GM12878 (cell line): Measurements from ENCODE around the gene TRIM56. TPM values are rescaled to one million over a fixed set of nuclear protein-coding genes. Genes with fewer than 3 reads are reported as not detected.

ENCODE experiments used
- ATAC-seq: fragments of 200-7000 bp; cut with Tn5 transposase; 3 replicates; pipeline ENCODE4 v1.9.1; 2020; ENCODE audit warnings: mild to moderate bottlenecking, moderate library complexity
- BruUV-seq: library from RNA; stranded (reverse); fragments of 400-500 nt; replicated peaks from 2 replicates; lab custom pipeline; 2021; lab: Mats Ljungman, UMichigan
- CTCF ChIA-PET: fragments of 300-600 bp; sonication (Branson Sonifier 250); formaldehyde crosslinking; extraction: SDS; loops from one replicate; lab custom pipeline; 2021; ENCODE audit warnings: inconsistent platforms; lab: Yijun Ruan, JAX
- POLR2A ChIA-PET: fragments of 350-600 bp; formaldehyde crosslinking; extraction: SDS; loops from one replicate; lab custom pipeline; 2021; ENCODE audit warnings: inconsistent platforms; lab: Charles Lee
- RAD21 ChIA-PET: fragments of 300-600 bp; sonication (Branson Sonifier 250); formaldehyde crosslinking; loops from one replicate; lab custom pipeline; 2023; ENCODE audit warnings: antibody characterized with exemption; ENCODE audit not compliant: unreplicated experiment; lab: Charles Lee
- SMC1A ChIA-PET: fragments of 300-600 bp; sonication (Branson Sonifier 250); formaldehyde crosslinking; loops from one replicate; lab custom pipeline; 2023; ENCODE audit not compliant: unreplicated experiment, uncharacterized antibody; lab: Charles Lee
- DNase-seq: peaks from one replicate; pipeline ENCODE4 v3.0.0-alpha.2; 2011; ENCODE audit warnings: low read depth, low spot score
- FAIRE-seq: peaks from 3 replicates; lab custom pipeline; 2011; peaks lifted over from hg19 to GRCh38; lab: Jason Lieb, UNC
- H2AFZ ChIP-seq: 2 replicates; pipeline ENCODE4 v1.6.0; 2011; ENCODE audit warnings: low read depth, low read length, control low read depth; ENCODE audit not compliant: control insufficient read depth
- H3K27ac ChIP-seq: 2 replicates; pipeline ENCODE4 v1.5.1; 2011; ENCODE audit warnings: control low read depth; ENCODE audit not compliant: control insufficient read depth, insufficient read depth
- H3K27me3 ChIP-seq, 2 experiments: replicated peaks in 1 of 2; 2 replicates each; pipeline versions ENCODE4 v1.6.0 to v1.6.1; 2011; ENCODE audit warnings: low read length in 1 of 2; ENCODE audit not compliant: control insufficient read depth in 2 of 2, insufficient read depth in 2 of 2
- H3K36me3 ChIP-seq, 2 experiments: 2 replicates each; pipeline ENCODE4 v1.5.1; 2011; ENCODE audit warnings: low read length in 1 of 2; ENCODE audit not compliant: control insufficient read depth in 2 of 2, insufficient read depth in 2 of 2
- H3K4me1 ChIP-seq: 2 replicates; pipeline ENCODE4 v1.6.1; 2011; ENCODE audit warnings: mild to moderate bottlenecking, low read length, moderate library complexity, mixed read lengths; ENCODE audit not compliant: control insufficient read depth, insufficient read depth
- H3K4me2 ChIP-seq: 2 replicates; pipeline ENCODE4 v1.6.0; 2011; ENCODE audit warnings: control low read depth; ENCODE audit not compliant: control insufficient read depth, insufficient read depth
- H3K4me3 ChIP-seq: fragments of 200-600 bp; sonication (generic); 2 replicates; pipeline ENCODE4 v1.5.1; 2016
- H3K79me2 ChIP-seq: 2 replicates; pipeline ENCODE4 v1.6.0; 2011; ENCODE audit warnings: low read length; ENCODE audit not compliant: control insufficient read depth, insufficient read depth
- H3K9ac ChIP-seq: 2 replicates; pipeline ENCODE4 v1.8.0; 2011; ENCODE audit warnings: low read length, control low read depth, mixed read lengths; ENCODE audit not compliant: control insufficient read depth, insufficient read depth
- H3K9me3 ChIP-seq: replicated peaks from 3 replicates; pipeline ENCODE4 v1.5.1; 2011; ENCODE audit warnings: mild to moderate bottlenecking, low read length; ENCODE audit not compliant: control insufficient read depth, insufficient read depth
- H4K20me1 ChIP-seq: 2 replicates; pipeline ENCODE4 v1.6.0; 2011; ENCODE audit not compliant: control insufficient read depth, insufficient read depth
- IKZF1 ChIP-seq: fragments of 450-650 bp; conservative IDR thresholded peaks from 2 replicates; pipeline ENCODE4 v1.6.1; 2017; ENCODE audit warnings: antibody characterized with exemption, mild to moderate bottlenecking
- PAX8 ChIP-seq: fragments of 450-650 bp; IDR thresholded peaks from 2 replicates; pipeline ENCODE4 v1.6.1; 2017; ENCODE audit warnings: mild to moderate bottlenecking, moderate library complexity
- SMAD1 ChIP-seq: fragments of 450-650 bp; IDR thresholded peaks from 2 replicates; pipeline ENCODE4 v1.6.1; 2018; ENCODE audit warnings: mild to moderate bottlenecking, low read depth; ENCODE audit not compliant: partially characterized antibody
- TCF7 ChIP-seq: IDR thresholded peaks from 2 replicates; pipeline ENCODE4 v1.6.1; 2014; ENCODE audit warnings: antibody characterized with exemption, borderline replicate concordance
- WGBS: methylation state at CpG from one replicate; pipeline ENCODE4 v1.1.6; 2016; ENCODE audit warnings: low lambda C conversion rate; ENCODE audit not compliant: insufficient replicate concordance, insufficient coverage; ENCODE audit errors: missing lambda C conversion rate; 5-methylcytosine and 5-hydroxymethylcytosine counted together
- in situ Hi-C: fragments of 300-500 bp; cut with MboI; formaldehyde crosslinking; loops from 9 replicates; pipeline ENCODE4 v1.14.3; 2018; ENCODE audit warnings: mixed read lengths
- intact Hi-C: fragments of 100-400 bp; cut with micrococcal nuclease; formaldehyde crosslinking; loops from one replicate; pipeline ENCODE4 v1.14.2; 2022; ENCODE audit not compliant: unreplicated experiment
- polyA plus RNA-seq, 11 experiments: library from polyadenylated mRNA; depleted of rRNA in 4 of 11; unstranded in 6 of 11; stranded (reverse) in 5 of 11; fragments of >200 nt; fragmentation: Nextera tagmentation in 4 of 11; fragmentation: Illumina TruSeq in 1 of 11; extraction: Ambion mirVana in 4 of 11; extraction: Trizol in 1 of 11; gene quantifications; 1 replicate in 1 of 11; 2 replicates in 10 of 11; pipeline versions ENCODE4 v1.2.1 to v1.2.3, GENCODE V29; 2011 to 2016; ENCODE audit warnings: inconsistent platforms in 2 of 11, missing spikeins in 2 of 11, low read depth in 1 of 11
- total RNA-seq, 4 experiments: library from RNA; depleted of rRNA in 3 of 4; stranded (reverse); fragments of >200 nt in 3 of 4; fragmentation: Illumina TruSeq in 1 of 4; extraction: Trizol in 1 of 4; gene quantifications; 2 replicates each; pipeline versions ENCODE4 v1.2.1 to v1.2.3, GENCODE V29; 2013 to 2021
- TF ChIP-seq, protein P1 (sequence below): fragments of 450-650 bp; IDR thresholded peaks from 2 replicates; pipeline ENCODE4 v1.6.1; 2017; ENCODE audit warnings: low read depth, mild to moderate bottlenecking, moderate library complexity
- TF ChIP-seq, protein P2 (sequence below): fragments of 450-650 bp; IDR thresholded peaks from 2 replicates; pipeline ENCODE4 v1.6.1; 2017; ENCODE audit warnings: mild to moderate bottlenecking, low read depth, inconsistent platforms; ENCODE audit not compliant: poor library complexity, severe bottlenecking

TRIM56 gene
- total and polyA plus RNA-seq, 10 of the 15 experiments (the other 5 are each of a cell fraction or from before 2014, with no cell fraction given), result 3.2 to 37.5 (median 11.8) TPM

DNA sequence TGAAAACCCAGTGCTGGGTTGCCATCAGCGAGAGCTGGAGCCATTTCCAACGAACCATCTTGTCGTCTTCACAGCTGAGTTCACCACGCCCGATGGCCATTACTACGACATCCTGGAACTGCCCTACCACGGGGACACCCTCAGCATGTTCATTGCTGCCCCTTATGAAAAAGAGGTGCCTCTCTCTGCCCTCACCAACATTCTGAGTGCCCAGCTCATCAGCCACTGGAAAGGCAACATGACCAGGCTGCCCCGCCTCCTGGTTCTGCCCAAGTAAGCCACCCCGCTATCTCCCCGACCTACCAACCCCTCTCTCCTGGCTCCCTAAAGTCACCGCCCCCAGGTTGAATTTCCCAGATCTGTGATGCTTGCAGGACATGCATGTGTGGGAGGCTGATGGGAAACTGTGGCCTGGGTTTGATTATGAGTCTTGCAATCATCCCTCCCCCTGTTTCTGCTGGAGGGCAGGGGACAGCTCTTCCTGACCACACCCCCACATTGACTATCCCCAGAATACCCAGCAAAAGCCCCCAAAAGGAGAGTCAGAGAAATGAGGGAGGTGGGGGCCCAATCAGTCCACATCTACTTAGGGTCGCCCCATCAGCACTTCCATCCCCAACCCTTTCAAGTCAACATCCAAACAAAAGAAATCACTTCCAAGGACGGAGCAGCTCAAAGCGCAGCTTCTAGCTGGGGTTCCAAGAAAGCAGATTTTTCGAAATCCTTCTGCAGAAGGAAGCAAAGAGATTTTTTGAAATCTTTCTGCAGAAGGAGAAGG is 48.5 kb downstream of the TRIM56 start:
- TF ChIP-seq PAX8 (no peak), SMAD1 (no peak), IKZF1 (no peak), TCF7 (no peak)
- TF ChIP-seq, protein P1, sequence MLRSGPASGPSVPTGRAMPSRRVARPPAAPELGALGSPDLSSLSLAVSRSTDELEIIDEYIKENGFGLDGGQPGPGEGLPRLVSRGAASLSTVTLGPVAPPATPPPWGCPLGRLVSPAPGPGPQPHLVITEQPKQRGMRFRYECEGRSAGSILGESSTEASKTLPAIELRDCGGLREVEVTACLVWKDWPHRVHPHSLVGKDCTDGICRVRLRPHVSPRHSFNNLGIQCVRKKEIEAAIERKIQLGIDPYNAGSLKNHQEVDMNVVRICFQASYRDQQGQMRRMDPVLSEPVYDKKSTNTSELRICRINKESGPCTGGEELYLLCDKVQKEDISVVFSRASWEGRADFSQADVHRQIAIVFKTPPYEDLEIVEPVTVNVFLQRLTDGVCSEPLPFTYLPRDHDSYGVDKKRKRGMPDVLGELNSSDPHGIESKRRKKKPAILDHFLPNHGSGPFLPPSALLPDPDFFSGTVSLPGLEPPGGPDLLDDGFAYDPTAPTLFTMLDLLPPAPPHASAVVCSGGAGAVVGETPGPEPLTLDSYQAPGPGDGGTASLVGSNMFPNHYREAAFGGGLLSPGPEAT, result no peak
- TF ChIP-seq, protein P2, sequence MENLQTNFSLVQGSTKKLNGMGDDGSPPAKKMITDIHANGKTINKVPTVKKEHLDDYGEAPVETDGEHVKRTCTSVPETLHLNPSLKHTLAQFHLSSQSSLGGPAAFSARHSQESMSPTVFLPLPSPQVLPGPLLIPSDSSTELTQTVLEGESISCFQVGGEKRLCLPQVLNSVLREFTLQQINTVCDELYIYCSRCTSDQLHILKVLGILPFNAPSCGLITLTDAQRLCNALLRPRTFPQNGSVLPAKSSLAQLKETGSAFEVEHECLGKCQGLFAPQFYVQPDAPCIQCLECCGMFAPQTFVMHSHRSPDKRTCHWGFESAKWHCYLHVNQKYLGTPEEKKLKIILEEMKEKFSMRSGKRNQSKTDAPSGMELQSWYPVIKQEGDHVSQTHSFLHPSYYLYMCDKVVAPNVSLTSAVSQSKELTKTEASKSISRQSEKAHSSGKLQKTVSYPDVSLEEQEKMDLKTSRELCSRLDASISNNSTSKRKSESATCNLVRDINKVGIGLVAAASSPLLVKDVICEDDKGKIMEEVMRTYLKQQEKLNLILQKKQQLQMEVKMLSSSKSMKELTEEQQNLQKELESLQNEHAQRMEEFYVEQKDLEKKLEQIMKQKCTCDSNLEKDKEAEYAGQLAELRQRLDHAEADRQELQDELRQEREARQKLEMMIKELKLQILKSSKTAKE, result no peak
- TF ChIP-seq, all 136 proteins: peak for 0
- Histone ChIP-seq H3K9me3 (no peaks in the 10 kb centered on the region), H3K79me2 (no peaks in the 10 kb centered on the region), H3K4me2 (no peak overlapping the region), H3K4me1 (peaks cover 3% of the 10 kb centered on the region), H3K36me3 (no peaks in the 10 kb centered on the region), H3K9ac (no peak overlapping the region), H3K27ac (no peak overlapping the region), H2AFZ (no peak overlapping the region), H3K27me3 (peaks cover 0 to 2% of the 10 kb centered on the region in 2 experiments; a peak in 2 of 4 replicates), H4K20me1 (no peaks in the 10 kb centered on the region), H3K4me3 (no peak overlapping the region)
- CTCF ChIA-PET, result interaction anchor here (0.7 to 3.4 kb wide), 8 partner anchors 8 to 239 kb away, joined by 3 to 21 read pairs (median 6); partner anchors contain the start of gene VGF
- in situ Hi-C loops, result no loop called here
- DNase-seq (no peak), ATAC-seq (no peak), FAIRE-seq (no peak)
- no TSS peak for BruUV-seq
- SMC1A ChIA-PET, result interaction anchor here (0.6 to 3.1 kb wide), 6 partner anchors 10 to 413 kb away, joined by 3 to 12 read pairs (median 4); no protein-coding TSS in a partner anchor
- WGBS, result 17% methylated on average over 15 of the region's 15 CpGs
- RAD21 ChIA-PET, result interaction anchor here (0.6 to 2.3 kb wide), 10 partner anchors 9 to 149 kb away, joined by 3 to 13 read pairs (median 3); partner anchors contain the start of genes FIS1 and TRIM56
- POLR2A ChIA-PET, result interaction anchor here (0.6 to 2.5 kb wide), 2 partner anchors 11 to 1200 kb away, joined by 3 to 12 read pairs; no protein-coding TSS in a partner anchor
- intact Hi-C loops, result no loop called here
